HFF-Myc (cell line): ENCODE measurements around the gene MTA1.

ENCODE experiments used
- DNase-seq: peaks from one replicate; pipeline ENCODE4 v3.0.0-alpha.2; 2011; ENCODE audit warnings: low read depth; ENCODE audit errors: extremely low read depth
- H3K4me3 ChIP-seq: replicated peaks from 2 replicates; pipeline ENCODE4 v1.5.1; 2011; ENCODE audit warnings: low read depth, mild to moderate bottlenecking, control low read depth, low read length
- CTCF ChIP-seq: IDR thresholded peaks from 2 replicates; pipeline ENCODE4 v1.5.1; 2012; ENCODE audit warnings: mild to moderate bottlenecking, low read depth, low read length, control low read depth; ENCODE audit errors: missing control alignments

MTA1 gene

GRCh38 chr14:105476831-105477659 is 57.4 kb downstream of the MTA1 start:
- DNase-seq, result no peak
- no peak for TF ChIP-seq CTCF
- no peak overlapping the region for H3K4me3 ChIP-seq

DNA sequence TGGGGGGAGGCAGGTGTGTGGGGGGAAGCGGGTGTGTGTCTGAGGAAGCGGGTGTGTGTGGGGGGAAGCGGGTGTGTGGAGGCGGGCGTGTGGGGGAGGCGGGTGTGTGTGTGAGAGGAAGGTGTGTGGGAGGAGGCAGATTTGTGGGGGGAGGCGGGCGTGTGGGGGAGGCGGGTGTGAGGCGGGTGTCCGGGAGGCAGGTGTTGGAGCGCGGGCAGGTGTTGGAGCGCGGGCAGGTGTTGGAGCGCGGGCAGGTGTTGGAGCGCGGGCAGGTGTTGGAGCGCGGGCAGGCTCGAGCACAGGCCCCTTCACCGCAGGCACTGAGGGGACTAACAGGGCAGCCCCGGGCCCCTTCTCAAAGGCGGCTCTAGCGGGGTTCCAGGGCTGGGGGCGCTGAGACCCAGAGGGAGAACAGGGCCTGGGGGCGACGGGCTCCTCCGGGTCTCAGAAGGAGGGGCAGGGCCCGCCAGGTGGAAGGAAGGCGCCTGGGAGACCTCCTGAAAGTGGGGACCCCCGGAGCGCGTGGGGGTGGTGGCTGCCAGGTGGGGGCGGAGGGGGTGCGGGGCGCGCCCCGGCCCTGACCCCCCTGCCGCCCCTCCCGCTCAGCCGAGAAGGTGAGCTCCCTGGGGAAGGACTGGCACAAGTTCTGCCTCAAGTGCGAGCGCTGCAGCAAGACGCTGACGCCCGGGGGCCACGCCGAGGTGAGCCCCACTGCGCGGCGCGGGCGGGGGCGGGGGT is 58.2 kb downstream of the MTA1 start:
- DNase-seq, result no peak
- no peak overlapping the region for H3K4me3 ChIP-seq
- no peak for TF ChIP-seq CTCF

DNA sequence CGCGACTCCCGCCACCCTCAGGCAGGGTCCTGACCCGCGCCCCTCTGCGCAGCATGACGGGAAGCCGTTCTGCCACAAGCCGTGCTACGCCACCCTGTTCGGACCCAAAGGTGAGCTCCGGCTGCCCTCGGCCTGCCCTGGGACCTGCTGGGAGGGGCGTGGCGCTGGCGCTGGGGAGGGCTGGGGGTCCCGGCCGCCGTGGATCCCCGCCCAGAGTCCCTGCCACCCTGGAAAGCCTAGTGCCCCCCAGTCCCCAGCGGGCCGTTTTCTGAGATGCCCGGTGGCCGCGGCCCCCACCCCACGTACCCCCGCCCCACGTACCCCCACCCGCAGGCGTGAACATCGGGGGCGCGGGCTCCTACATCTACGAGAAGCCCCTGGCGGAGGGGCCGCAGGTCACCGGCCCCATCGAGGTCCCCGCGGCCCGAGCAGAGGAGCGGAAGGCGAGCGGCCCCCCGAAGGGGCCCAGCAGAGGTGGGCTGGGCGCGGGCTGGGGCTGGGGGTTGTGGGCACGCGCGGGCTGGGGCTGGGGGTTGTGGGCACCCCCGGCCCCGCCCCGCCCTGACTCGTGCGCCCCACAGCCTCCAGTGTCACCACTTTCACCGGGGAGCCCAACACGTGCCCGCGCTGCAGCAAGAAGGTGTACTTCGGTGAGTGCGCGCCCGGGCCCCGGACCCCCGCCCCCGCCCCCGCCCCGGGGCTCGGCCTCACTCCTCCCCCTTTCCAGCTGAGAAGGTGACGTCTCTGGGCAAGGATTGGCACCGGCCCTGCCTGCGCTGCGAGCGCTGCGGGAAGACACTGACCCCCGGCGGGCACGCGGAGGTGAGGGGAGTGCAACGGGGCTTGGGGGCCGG is 59.0 kb downstream of the MTA1 start:
- no peak overlapping the region for H3K4me3 ChIP-seq
- DNase-seq, result no peak
- TF ChIP-seq CTCF, result no peak

- TF ChIP-seq CTCF, result no peak
Measured at GRCh38 chr14:105479431-105480158, 60.0 kb downstream of the MTA1 start.

GRCh38 chr14:105480199-105480746 is 60.6 kb downstream of the MTA1 start:
- no peak for DNase-seq
- no peak overlapping the region for H3K4me3 ChIP-seq
- no peak for TF ChIP-seq CTCF

More at GRCh38 chr14:105479431-105480158, 60.0 kb downstream of the MTA1 start:
- DNase-seq, result no peak
- H3K4me3 ChIP-seq, result no peak overlapping the region
